Panc1 (cell line): Measurements from ENCODE around the gene ZSWIM7.

Source experiments
- CTCF ChIP-seq: fragments of 450-650 bp; IDR thresholded peaks from 2 replicates; pipeline ENCODE4 v1.5.1; 2017; ENCODE audit warnings: mild to moderate bottlenecking
- POLR2AphosphoS5 ChIP-seq: IDR thresholded peaks from 2 replicates; pipeline ENCODE4 v1.6.1; 2012; ENCODE audit warnings: mild to moderate bottlenecking, low read depth, low read length, moderate library complexity
- REST ChIP-seq, 2 experiments: IDR thresholded peaks; 2 replicates each; pipeline ENCODE4 v1.6.1; 2011 to 2012; ENCODE audit warnings: low read depth in 2 of 2, control low read depth in 1 of 2, low read length in 1 of 2, mild to moderate bottlenecking in 1 of 2, moderate library complexity in 1 of 2; ENCODE audit not compliant: insufficient read depth in 1 of 2
- SIN3A ChIP-seq: IDR thresholded peaks from 2 replicates; pipeline ENCODE4 v1.6.1; 2012; ENCODE audit warnings: low read depth, mild to moderate bottlenecking, low read length, moderate library complexity, borderline replicate concordance; ENCODE audit not compliant: insufficient read depth

GRCh38 chr17:15941781-15942180 is 57.7 kb downstream of the ZSWIM7 start:
- TF ChIP-seq CTCF, result no peak
- no peak for TF ChIP-seq POLR2AphosphoS5
- TF ChIP-seq SIN3A, result no peak
- no peak for TF ChIP-seq REST (IDR thresholded peaks at IDR 0.05; ENCODE audit: insufficient read depth in 1 of 2, low read depth in 2 of 2, low read length in 1 of 2)
